ENCODE results near the gene CDK17. TPM values are rescaled to one million over a fixed set of nuclear protein-coding genes. Genes with fewer than 3 reads are reported as not detected.

Gene CDK17
- total and polyA plus RNA-seq, 2 donors (not counting 1 experiment from before 2014, with no cell fraction given): 50.0 to 109 TPM

DNA sequence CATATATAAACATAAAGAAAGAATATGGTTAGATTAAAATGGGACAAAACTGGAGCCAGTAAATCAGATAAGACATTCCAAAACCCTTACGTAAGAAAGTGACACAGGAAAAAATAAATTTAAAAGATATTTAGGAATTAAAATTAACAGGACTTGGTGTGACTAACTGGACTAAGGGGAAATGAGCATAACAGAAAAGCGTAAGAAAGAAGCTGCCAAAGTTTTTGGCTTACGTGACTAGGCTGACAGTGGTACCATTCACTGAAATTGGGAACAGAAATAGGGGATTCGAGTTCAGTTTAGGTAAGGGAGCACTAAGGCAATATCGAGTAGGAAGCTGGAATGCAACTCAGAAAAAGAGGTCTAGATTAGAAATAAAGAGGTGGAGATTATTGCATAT lies 7.8 kb downstream of the CDK17 start:
- Histone ChIP-seq H3K9ac (ENCODE audit: insufficient read depth, low read length) (no peak overlapping the region), H3K27ac (ENCODE audit: insufficient read depth, low read length) (no peak overlapping the region), H3K4me2 (ENCODE audit: extremely low read depth, insufficient read depth, low read length) (no peak overlapping the region), H4K20me1 (ENCODE audit: control insufficient read depth, extremely low read depth, insufficient read depth, low read length) (peaks cover 3% of the 10 kb centered on the region), H3K79me2 (ENCODE audit: control insufficient read depth, insufficient read depth, low read length) (peaks cover 97% of the 10 kb centered on the region), H3K4me1 (ENCODE audit: control insufficient read depth, extremely low read depth, insufficient read depth, low read length) (peaks cover 6% of the 10 kb centered on the region), H2AFZ (ENCODE audit: low read length) (no peak overlapping the region), H3K27me3 (ENCODE audit: control insufficient read depth, insufficient read depth, low read length) (no peaks in the 10 kb centered on the region), H3K9me3 (ENCODE audit: control insufficient read depth, insufficient read depth, low read depth, low read length) (no peaks in the 10 kb centered on the region), H3K36me3 (ENCODE audit: control insufficient read depth, insufficient read depth, low read length) (no peaks in the 10 kb centered on the region), H3K4me3 (replicated peaks in 1 of 4; ENCODE audit: control extremely low read depth in 1 of 4, insufficient read depth in 1 of 4, low read depth in 3 of 4, low read length in 4 of 4) (no peak overlapping the region)
- TF ChIP-seq, protein P1, sequence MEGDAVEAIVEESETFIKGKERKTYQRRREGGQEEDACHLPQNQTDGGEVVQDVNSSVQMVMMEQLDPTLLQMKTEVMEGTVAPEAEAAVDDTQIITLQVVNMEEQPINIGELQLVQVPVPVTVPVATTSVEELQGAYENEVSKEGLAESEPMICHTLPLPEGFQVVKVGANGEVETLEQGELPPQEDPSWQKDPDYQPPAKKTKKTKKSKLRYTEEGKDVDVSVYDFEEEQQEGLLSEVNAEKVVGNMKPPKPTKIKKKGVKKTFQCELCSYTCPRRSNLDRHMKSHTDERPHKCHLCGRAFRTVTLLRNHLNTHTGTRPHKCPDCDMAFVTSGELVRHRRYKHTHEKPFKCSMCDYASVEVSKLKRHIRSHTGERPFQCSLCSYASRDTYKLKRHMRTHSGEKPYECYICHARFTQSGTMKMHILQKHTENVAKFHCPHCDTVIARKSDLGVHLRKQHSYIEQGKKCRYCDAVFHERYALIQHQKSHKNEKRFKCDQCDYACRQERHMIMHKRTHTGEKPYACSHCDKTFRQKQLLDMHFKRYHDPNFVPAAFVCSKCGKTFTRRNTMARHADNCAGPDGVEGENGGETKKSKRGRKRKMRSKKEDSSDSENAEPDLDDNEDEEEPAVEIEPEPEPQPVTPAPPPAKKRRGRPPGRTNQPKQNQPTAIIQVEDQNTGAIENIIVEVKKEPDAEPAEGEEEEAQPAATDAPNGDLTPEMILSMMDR (conservative IDR thresholded peaks at IDR 0.05 in 1 of 2, IDR thresholded peaks at IDR 0.05 in 1 of 2; ENCODE audit: low read depth in 1 of 2, low read length in 2 of 2): no peak
- TF ChIP-seq EZH2 (IDR thresholded peaks at IDR 0.05; ENCODE audit: low read length, missing control alignments): no peak
- peak in 1 of 2 donors; percentile 54 for DNase-seq (ENCODE audit: low read depth in 2 of 2)

- Histone ChIP-seq H3K27ac (ENCODE audit: insufficient read depth, low read length) (no peak overlapping the region), H3K79me2 (ENCODE audit: control insufficient read depth, insufficient read depth, low read length) (peaks cover 99% of the 10 kb centered on the region), H3K9ac (ENCODE audit: insufficient read depth, low read length) (no peak overlapping the region)
Measured at GRCh38 chr12:96387981-96388380, 12.3 kb downstream of the CDK17 start.

DNA sequence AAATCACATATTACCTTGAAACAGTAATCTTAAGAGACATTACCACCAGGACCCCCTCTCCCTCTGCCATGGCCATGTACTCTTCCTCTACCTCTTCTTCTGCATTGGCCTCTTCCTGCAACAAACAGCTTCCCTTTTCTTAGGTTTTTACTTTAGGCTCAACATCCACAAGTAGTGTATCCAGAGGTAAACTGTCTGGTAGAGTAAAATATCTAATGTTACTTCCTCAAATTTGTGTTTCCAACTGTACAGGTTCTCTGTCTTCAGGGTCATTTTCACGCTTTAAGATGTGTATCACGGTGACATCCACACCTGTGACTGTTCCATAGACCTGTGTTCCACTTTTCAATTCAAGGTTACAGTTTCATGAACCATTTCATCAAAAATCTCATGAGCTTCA lies 13.4 kb downstream of the CDK17 start:
- Histone ChIP-seq H3K4me3 (replicated peaks in 1 of 4; ENCODE audit: control extremely low read depth in 1 of 4, insufficient read depth in 1 of 4, low read depth in 3 of 4, low read length in 4 of 4) (no peak overlapping the region), H3K27me3 (ENCODE audit: control insufficient read depth, insufficient read depth, low read length) (no peaks in the 10 kb centered on the region), H4K20me1 (ENCODE audit: control insufficient read depth, extremely low read depth, insufficient read depth, low read length) (peaks cover 3% of the 10 kb centered on the region), H3K27ac (ENCODE audit: insufficient read depth, low read length) (no peak overlapping the region), H3K79me2 (ENCODE audit: control insufficient read depth, insufficient read depth, low read length) (peaks cover 99% of the 10 kb centered on the region), H3K4me1 (ENCODE audit: control insufficient read depth, extremely low read depth, insufficient read depth, low read length) (peaks cover 2% of the 10 kb centered on the region), H3K4me2 (ENCODE audit: extremely low read depth, insufficient read depth, low read length) (no peak overlapping the region), H3K9ac (ENCODE audit: insufficient read depth, low read length) (no peak overlapping the region), H2AFZ (ENCODE audit: low read length) (no peak overlapping the region), H3K9me3 (ENCODE audit: control insufficient read depth, insufficient read depth, low read depth, low read length) (no peaks in the 10 kb centered on the region), H3K36me3 (ENCODE audit: control insufficient read depth, insufficient read depth, low read length) (no peaks in the 10 kb centered on the region)
- TF ChIP-seq, protein P1 (conservative IDR thresholded peaks at IDR 0.05 in 1 of 2, IDR thresholded peaks at IDR 0.05 in 1 of 2; ENCODE audit: low read depth in 1 of 2, low read length in 2 of 2): no peak
- TF ChIP-seq EZH2 (IDR thresholded peaks at IDR 0.05; ENCODE audit: low read length, missing control alignments): no peak
- DNase-seq (ENCODE audit: low read depth in 2 of 2): no peak

More at GRCh38 chr12:96387981-96388380, 12.3 kb downstream of the CDK17 start:
- DNase-seq (ENCODE audit: low read depth in 2 of 2): no peak
- TF ChIP-seq, protein P1 (conservative IDR thresholded peaks at IDR 0.05 in 1 of 2, IDR thresholded peaks at IDR 0.05 in 1 of 2; ENCODE audit: low read depth in 1 of 2, low read length in 2 of 2): no peak
- no peak for TF ChIP-seq EZH2 (IDR thresholded peaks at IDR 0.05; ENCODE audit: low read length, missing control alignments)
- Histone ChIP-seq H3K4me2 (ENCODE audit: extremely low read depth, insufficient read depth, low read length) (no peak overlapping the region), H3K36me3 (ENCODE audit: control insufficient read depth, insufficient read depth, low read length) (no peaks in the 10 kb centered on the region), H3K9me3 (ENCODE audit: control insufficient read depth, insufficient read depth, low read depth, low read length) (no peaks in the 10 kb centered on the region), H4K20me1 (ENCODE audit: control insufficient read depth, extremely low read depth, insufficient read depth, low read length) (peaks cover 3% of the 10 kb centered on the region), H2AFZ (ENCODE audit: low read length) (no peak overlapping the region), H3K27me3 (ENCODE audit: control insufficient read depth, insufficient read depth, low read length) (no peaks in the 10 kb centered on the region), H3K4me1 (ENCODE audit: control insufficient read depth, extremely low read depth, insufficient read depth, low read length) (peaks cover 2% of the 10 kb centered on the region), H3K4me3 (replicated peaks in 1 of 4; ENCODE audit: control extremely low read depth in 1 of 4, insufficient read depth in 1 of 4, low read depth in 3 of 4, low read length in 4 of 4) (no peak overlapping the region)

Measured in fibroblast of lung (primary cell).